Type B pancreatic cell (in vitro differentiated cells): ENCODE measurements around the gene NKD2. TPM values are rescaled to one million over a fixed set of nuclear protein-coding genes. Genes with fewer than 3 reads are reported as not detected.

Experiments
- DNase-seq: peaks from one replicate; pipeline ENCODE4 v3.0.0; 2021; ENCODE audit warnings: mixed read lengths; ENCODE audit not compliant: unreplicated experiment; ENCODE audit errors: extremely low spot score
- H3K27ac Mint-ChIP-seq: 2 replicates; pipeline ENCODE4 v1.8.0; 2021; ENCODE audit warnings: mild to moderate bottlenecking, mixed read lengths
- H3K27me3 Mint-ChIP-seq: 2 replicates; pipeline ENCODE4 v1.8.0; 2021; ENCODE audit warnings: mixed read lengths
- H3K36me3 Mint-ChIP-seq: 2 replicates; pipeline ENCODE4 v1.8.0; 2021; ENCODE audit warnings: mixed read lengths
- H3K4me1 Mint-ChIP-seq: one replicate; pipeline ENCODE4 v1.8.0; 2021; ENCODE audit warnings: mixed read lengths; ENCODE audit not compliant: unreplicated experiment
- H3K4me3 Mint-ChIP-seq: 2 replicates; pipeline ENCODE4 v1.8.0; 2021; ENCODE audit warnings: mild to moderate bottlenecking, mixed read lengths
- H3K9me3 Mint-ChIP-seq: 2 replicates; pipeline ENCODE4 v1.8.0; 2021; ENCODE audit warnings: mixed read lengths
- total RNA-seq: library from RNA; stranded (reverse); gene quantifications from 2 replicates; pipeline ENCODE4 v1.2.1, GENCODE V29; 2021; ENCODE audit warnings: low replicate concordance
- TF ChIP-seq, protein P1 (sequence below): fragments of 200-600 bp; sonication (generic); conservative IDR thresholded peaks from 2 replicates; pipeline ENCODE4 v1.5.0; 2021; ENCODE audit warnings: antibody characterized with exemption, mild to moderate bottlenecking

Gene NKD2
- total RNA-seq, 1 donor from 2014 or later: 24.3 TPM

GRCh38 chr5:961711-962240 lies 46.8 kb upstream of the NKD2 start:
- H3K9me3 Mint-ChIP-seq: no peaks in the 10 kb centered on the region
- H3K4me3 Mint-ChIP-seq: no peak overlapping the region
- peaks cover 17% of the 10 kb centered on the region for H3K4me1 Mint-ChIP-seq
- TF ChIP-seq, protein P1, sequence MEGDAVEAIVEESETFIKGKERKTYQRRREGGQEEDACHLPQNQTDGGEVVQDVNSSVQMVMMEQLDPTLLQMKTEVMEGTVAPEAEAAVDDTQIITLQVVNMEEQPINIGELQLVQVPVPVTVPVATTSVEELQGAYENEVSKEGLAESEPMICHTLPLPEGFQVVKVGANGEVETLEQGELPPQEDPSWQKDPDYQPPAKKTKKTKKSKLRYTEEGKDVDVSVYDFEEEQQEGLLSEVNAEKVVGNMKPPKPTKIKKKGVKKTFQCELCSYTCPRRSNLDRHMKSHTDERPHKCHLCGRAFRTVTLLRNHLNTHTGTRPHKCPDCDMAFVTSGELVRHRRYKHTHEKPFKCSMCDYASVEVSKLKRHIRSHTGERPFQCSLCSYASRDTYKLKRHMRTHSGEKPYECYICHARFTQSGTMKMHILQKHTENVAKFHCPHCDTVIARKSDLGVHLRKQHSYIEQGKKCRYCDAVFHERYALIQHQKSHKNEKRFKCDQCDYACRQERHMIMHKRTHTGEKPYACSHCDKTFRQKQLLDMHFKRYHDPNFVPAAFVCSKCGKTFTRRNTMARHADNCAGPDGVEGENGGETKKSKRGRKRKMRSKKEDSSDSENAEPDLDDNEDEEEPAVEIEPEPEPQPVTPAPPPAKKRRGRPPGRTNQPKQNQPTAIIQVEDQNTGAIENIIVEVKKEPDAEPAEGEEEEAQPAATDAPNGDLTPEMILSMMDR: no peak
- DNase-seq: no peak
- H3K27me3 Mint-ChIP-seq: no peaks in the 10 kb centered on the region
- H3K36me3 Mint-ChIP-seq: no peaks in the 10 kb centered on the region
- H3K27ac Mint-ChIP-seq: no peak overlapping the region

DNA sequence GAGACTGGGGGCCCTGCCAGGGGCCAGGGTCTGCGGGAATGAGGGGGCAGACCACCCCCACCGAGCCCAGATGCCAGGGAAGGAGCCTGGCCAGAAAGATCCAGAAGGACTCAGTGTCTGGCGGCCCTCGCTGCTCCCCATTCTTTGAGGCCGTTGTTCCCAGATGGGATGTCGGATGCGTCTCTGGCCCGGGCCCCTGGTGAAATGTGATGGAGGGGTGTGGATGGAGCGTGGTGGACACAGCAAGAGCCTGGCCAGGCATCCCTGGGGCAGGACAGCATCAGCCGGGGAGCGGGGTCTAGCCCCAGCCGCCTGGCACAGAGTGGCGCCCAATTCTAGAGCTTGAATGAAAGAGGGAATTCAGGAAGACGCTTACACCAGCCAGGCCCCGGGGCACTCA lies 46.2 kb upstream of the NKD2 start:
- Mint-ChIP-seq H3K9me3 (no peaks in the 10 kb centered on the region), H3K4me1 (peaks cover 15% of the 10 kb centered on the region), H3K4me3 (no peak overlapping the region), H3K36me3 (no peaks in the 10 kb centered on the region), H3K27ac (no peak overlapping the region), H3K27me3 (peaks cover under 1% of the 10 kb centered on the region)
- TF ChIP-seq, protein P1: no peak
- DNase-seq: no peak

DNA sequence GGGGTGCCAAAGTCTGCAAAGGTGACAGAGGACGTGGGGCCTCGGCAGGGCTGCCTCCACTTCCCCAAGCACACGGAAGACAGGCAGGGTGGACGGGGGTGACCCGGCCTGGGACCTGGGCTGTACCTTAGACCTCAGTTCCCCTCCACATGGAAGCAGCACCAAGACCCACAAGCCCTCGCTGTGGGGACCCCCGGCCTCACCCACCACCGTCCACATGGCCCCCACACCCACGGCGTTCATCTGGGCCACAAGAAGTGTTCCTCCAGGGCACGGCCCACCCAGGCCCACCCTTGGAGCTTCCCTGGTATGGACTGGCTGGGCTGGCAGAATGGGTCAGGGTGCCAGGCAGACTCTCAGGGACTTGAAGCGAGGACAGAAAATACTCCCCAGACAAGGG lies 45.8 kb upstream of the NKD2 start:
- no peak overlapping the region for H3K4me3 Mint-ChIP-seq
- TF ChIP-seq, protein P1: no peak
- H3K27me3 Mint-ChIP-seq: peaks cover 5% of the 10 kb centered on the region
- no peaks in the 10 kb centered on the region for H3K9me3 Mint-ChIP-seq
- H3K36me3 Mint-ChIP-seq: no peaks in the 10 kb centered on the region
- H3K27ac Mint-ChIP-seq: no peak overlapping the region
- peaks cover 15% of the 10 kb centered on the region for H3K4me1 Mint-ChIP-seq
- no peak for DNase-seq

GRCh38 chr5:963310-963672 lies 45.3 kb upstream of the NKD2 start:
- DNase-seq: no peak
- Mint-ChIP-seq H3K27ac (no peak overlapping the region), H3K27me3 (peaks cover 6% of the 10 kb centered on the region), H3K4me3 (no peak overlapping the region), H3K36me3 (no peaks in the 10 kb centered on the region), H3K9me3 (no peaks in the 10 kb centered on the region), H3K4me1 (peaks cover 17% of the 10 kb centered on the region)
- TF ChIP-seq, protein P1: no peak

GRCh38 chr5:963673-964531 lies 44.7 kb upstream of the NKD2 start:
- H3K4me1 Mint-ChIP-seq: peaks cover 19% of the 10 kb centered on the region
- H3K27me3 Mint-ChIP-seq: peaks cover 6% of the 10 kb centered on the region
- peak overlapping the region; percentile 62 for H3K27ac Mint-ChIP-seq
- no peaks in the 10 kb centered on the region for H3K36me3 Mint-ChIP-seq
- no peak for DNase-seq
- TF ChIP-seq, protein P1: no peak
- H3K9me3 Mint-ChIP-seq: no peaks in the 10 kb centered on the region
- H3K4me3 Mint-ChIP-seq: peak overlapping the region; percentile 34
